Adrenal gland (tissue), 12 donors: ENCODE measurements around the gene NQO2. TPM values are rescaled to one million over a fixed set of nuclear protein-coding genes. Genes with fewer than 3 reads are reported as not detected.

Experiments
- DNase-seq, 7 donors: peaks; one replicate each; pipeline ENCODE4 v3.0.0-alpha.2; 2019 to 2020
- H3K27ac ChIP-seq, 5 donors: fragments of 200-600 bp; sonication (generic) in 4 of 5; 1 replicate in 3 of 5; 2 replicates in 2 of 5; pipeline versions ENCODE4 v1.5.1 to v1.8.0; 2016 to 2020; ENCODE audit warnings: mild to moderate bottlenecking in 1 of 5
- H3K27me3 ChIP-seq: fragments of 200-600 bp; 2 replicates; pipeline ENCODE4 v1.8.0; 2021
- H3K36me3 ChIP-seq, 2 donors: fragments of 200-600 bp; replicated peaks in 1 of 2; 1 replicate in 1 of 2; 2 replicates in 1 of 2; pipeline versions ENCODE4 v1.5.1 to v1.8.0; 2018 to 2022
- H3K4me1 ChIP-seq, 2 donors: fragments of 200-600 bp; replicated peaks in 1 of 2; 1 replicate in 1 of 2; 2 replicates in 1 of 2; pipeline versions ENCODE4 v1.5.1 to v1.8.0; 2018 to 2021
- H3K4me3 ChIP-seq, 4 donors: fragments of 200-600 bp; sonication (generic) in 3 of 4; one replicate each; pipeline ENCODE4 v1.5.1; 2016 to 2018
- H3K9me3 ChIP-seq, 3 donors: fragments of 200-600 bp; sonication (generic) in 1 of 3; replicated peaks in 1 of 3; 1 replicate in 2 of 3; 2 replicates in 1 of 3; pipeline versions ENCODE4 v1.5.1 to v1.8.0; 2016 to 2021
- POLR2A ChIP-seq, 2 donors: fragments of 450-650 bp; IDR thresholded peaks; one replicate each; pipeline ENCODE4 v1.6.1; 2017; ENCODE audit warnings: antibody characterized with exemption in 2 of 2, mild to moderate bottlenecking in 2 of 2, moderate library complexity in 1 of 2
- WGBS, 4 donors: extraction: QIAGEN DNeasy Blood & Tissue Kit in 2 of 4; methylation state at CpG; one replicate each; pipeline versions ENCODE4 v1.1.5 to v1.1.7; 2013 to 2017; 5-methylcytosine and 5-hydroxymethylcytosine counted together
- intact Hi-C, 2 donors: fragments of 100-400 bp; cut with DNase I; formaldehyde crosslinking; loops; one replicate each; pipeline versions ENCODE4 v1.14.1 to v1.15.0; 2022 to 2023
- polyA plus RNA-seq, 3 donors: library from polyadenylated mRNA; stranded (reverse); fragments of 200-250 nt in 2 of 3; fragments of 350-450 nt in 1 of 3; fragmentation: Illumina TruSeq in 1 of 3; extraction: RNeasy Lipid Tissue Mini Kit (QIAGEN cat#74804) in 1 of 3; gene quantifications; one replicate each; pipeline ENCODE4 v1.2.3, GENCODE V29; 2013 to 2014
- total RNA-seq, 9 donors: library from RNA; depleted of rRNA in 4 of 9; stranded (reverse); fragments of >200 nt in 4 of 9; fragments of 120-200 nt in 1 of 9; fragmentation: NEBNext Ultra II Directional in 1 of 9; extraction: Animal tissue kit (Norgen Biotek cat#: 25700) in 1 of 9; gene quantifications; one replicate each; pipeline versions ENCODE4 v1.1.0 to v1.2.4, GENCODE V29; 2013 to 2023
- TF ChIP-seq, protein P1 (sequence below), 6 experiments: fragments of 450-650 bp in 4 of 6; fragments of 200-600 bp in 2 of 6; sonication (generic) in 1 of 6; IDR thresholded peaks; 1 replicate in 5 of 6; 2 replicates in 1 of 6; pipeline versions ENCODE4 v1.5.1 to v1.8.0; 2016 to 2021; ENCODE audit warnings: antibody characterized with exemption in 6 of 6, mild to moderate bottlenecking in 2 of 6, moderate library complexity in 1 of 6
- donor health status: healthy with polysubstance abuse.
- donor health status: Bipolar disorder and iron deficiency.
- donor health status: DM: yes; HTN: yes; CAD: no.
- donor health status: DM: no; HTN: no; CAD: no.
- donor health status: DM: no; HTN: no; CAD: no.
- donor health status: DM: yes; HTN: yes; CAD: no.

NQO2 gene
- total and polyA plus RNA-seq, 12 donors = 100 to 200 (median 157) TPM

DNA sequence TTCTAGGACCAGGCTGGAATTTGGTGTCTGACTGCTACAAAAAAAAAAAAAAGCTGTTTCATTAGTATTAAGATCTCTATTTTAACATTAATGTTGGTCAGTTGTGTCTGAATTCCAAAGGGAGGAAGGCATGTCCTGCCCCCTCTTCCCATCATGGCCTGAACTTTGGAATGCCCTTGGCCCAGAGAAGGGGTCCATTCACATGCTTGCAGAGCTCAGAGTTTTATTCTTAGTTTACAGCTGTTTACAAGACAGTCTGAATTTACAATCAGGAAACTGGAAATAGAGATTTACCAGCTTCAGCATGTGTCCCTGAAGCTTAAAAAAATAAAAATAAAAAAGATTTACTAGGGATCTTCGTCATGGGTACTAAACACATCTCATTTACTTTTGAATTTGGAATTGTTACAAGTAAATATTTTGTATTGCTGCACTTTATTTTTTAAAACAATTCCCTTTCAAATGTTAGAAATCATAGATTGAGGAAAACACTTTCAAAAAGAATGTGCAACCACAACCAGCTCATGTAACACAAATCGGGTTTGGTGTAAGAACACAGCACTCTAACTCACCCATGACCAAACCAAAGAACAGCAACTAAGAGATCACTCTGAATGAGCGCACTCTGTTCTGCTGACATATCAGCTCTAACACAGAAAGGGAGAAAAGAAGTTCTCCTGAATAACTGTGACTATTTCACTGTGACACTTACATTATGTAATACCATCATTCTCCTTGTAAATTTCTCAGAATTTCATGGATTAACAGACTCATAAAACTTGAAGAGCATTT is 21.7 kb upstream of the NQO2 start:
- TF ChIP-seq POLR2A (IDR thresholded peaks at IDR 0.05) = no peak
- TF ChIP-seq, protein P1, sequence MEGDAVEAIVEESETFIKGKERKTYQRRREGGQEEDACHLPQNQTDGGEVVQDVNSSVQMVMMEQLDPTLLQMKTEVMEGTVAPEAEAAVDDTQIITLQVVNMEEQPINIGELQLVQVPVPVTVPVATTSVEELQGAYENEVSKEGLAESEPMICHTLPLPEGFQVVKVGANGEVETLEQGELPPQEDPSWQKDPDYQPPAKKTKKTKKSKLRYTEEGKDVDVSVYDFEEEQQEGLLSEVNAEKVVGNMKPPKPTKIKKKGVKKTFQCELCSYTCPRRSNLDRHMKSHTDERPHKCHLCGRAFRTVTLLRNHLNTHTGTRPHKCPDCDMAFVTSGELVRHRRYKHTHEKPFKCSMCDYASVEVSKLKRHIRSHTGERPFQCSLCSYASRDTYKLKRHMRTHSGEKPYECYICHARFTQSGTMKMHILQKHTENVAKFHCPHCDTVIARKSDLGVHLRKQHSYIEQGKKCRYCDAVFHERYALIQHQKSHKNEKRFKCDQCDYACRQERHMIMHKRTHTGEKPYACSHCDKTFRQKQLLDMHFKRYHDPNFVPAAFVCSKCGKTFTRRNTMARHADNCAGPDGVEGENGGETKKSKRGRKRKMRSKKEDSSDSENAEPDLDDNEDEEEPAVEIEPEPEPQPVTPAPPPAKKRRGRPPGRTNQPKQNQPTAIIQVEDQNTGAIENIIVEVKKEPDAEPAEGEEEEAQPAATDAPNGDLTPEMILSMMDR (IDR thresholded peaks at IDR 0.05) = no peak
- Histone ChIP-seq H3K27ac (peak overlapping the region in 2 of 5 donors; percentile 14 to 74), H3K36me3 (no peaks in the 10 kb centered on the region), H3K4me1 (peaks cover 0 to 44% of the 10 kb centered on the region in 2 donors), H3K9me3 (no peaks in the 10 kb centered on the region), H3K4me3 (no peak overlapping the region), H3K27me3 (no peaks in the 10 kb centered on the region)
- WGBS, 4 donors = 64 to 75% (median 72%) methylated on average over 3 of the region's 3 CpGs
- intact Hi-C loops = no loop called here
- DNase-seq = peak in 4 of 7 donors; percentile 9 to 47 (median 12)

DNA sequence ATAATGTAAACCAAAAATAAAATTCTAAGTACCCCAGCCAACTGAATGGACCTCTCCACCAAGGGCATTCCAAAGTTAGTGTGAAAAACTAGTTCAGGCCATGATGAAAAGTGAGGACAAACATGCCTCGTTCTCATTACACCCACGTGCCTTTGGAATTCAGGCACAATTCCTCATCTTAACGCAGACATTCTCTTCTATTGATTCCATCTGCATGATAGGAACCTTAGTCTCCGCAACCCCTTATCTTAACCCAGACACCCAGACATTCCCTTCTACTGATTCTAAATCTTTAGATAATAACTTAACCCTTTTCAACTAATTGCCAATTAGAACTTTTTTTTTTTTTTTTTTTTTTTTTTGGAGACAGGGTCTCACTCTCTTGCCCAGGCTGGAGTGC is 20.8 kb upstream of the NQO2 start:
- Histone ChIP-seq H3K27ac (no peak overlapping the region), H3K27me3 (no peaks in the 10 kb centered on the region), H3K9me3 (no peaks in the 10 kb centered on the region), H3K36me3 (no peaks in the 10 kb centered on the region), H3K4me1 (peaks cover 0 to 44% of the 10 kb centered on the region in 2 donors), H3K4me3 (no peak overlapping the region)
- intact Hi-C loops = no loop called here
- no peak for DNase-seq
- no peak for TF ChIP-seq POLR2A (IDR thresholded peaks at IDR 0.05)
- TF ChIP-seq, protein P1 (IDR thresholded peaks at IDR 0.05) = no peak
- WGBS, 4 donors = 75 to 87% (median 84%) methylated on average over 4 of the region's 4 CpGs

DNA sequence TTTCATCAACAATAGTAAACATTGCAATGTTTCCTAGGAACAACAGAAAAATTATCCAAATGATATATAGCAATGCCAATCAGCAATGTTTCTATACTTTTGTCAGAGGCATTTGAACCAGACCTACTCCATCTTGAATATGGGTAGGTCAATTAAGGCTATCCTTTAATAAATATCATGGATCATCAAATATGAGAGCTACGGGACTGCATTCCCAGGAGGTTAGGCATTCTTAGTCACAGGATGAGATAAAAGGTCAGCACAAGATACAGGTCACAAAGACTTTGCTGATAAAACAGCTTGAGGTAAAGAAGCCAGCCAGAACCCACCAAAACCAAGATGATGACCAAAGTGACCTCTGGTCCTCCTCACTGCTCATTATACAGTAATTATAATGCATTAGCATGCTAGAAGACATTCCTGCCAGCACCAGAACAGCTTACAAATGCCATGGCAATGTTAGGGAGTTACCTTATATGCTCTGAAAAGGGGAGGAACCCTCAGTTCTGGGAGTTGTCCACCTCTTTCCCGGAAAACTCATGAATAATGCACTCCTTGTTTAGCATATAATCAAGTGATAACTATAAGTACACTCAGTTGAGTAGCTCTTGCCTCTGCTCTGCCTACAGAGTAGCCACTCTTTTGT is 19.8 kb upstream of the NQO2 start:
- intact Hi-C loops = no loop called here
- DNase-seq = peak in 4 of 7 donors; percentile 10 to 41 (median 14)
- TF ChIP-seq, protein P1 (IDR thresholded peaks at IDR 0.05) = no peak
- no peak for TF ChIP-seq POLR2A (IDR thresholded peaks at IDR 0.05)
- Histone ChIP-seq H3K4me1 (peaks cover 0 to 44% of the 10 kb centered on the region in 2 donors), H3K9me3 (no peaks in the 10 kb centered on the region), H3K4me3 (no peak overlapping the region), H3K27ac (peak overlapping the region in 2 of 5 donors; percentile 49 to 57), H3K27me3 (no peaks in the 10 kb centered on the region), H3K36me3 (no peaks in the 10 kb centered on the region)
- WGBS, 4 donors = 45 to 68% (median 61%) methylated on average over 2 of the region's 2 CpGs

DNA sequence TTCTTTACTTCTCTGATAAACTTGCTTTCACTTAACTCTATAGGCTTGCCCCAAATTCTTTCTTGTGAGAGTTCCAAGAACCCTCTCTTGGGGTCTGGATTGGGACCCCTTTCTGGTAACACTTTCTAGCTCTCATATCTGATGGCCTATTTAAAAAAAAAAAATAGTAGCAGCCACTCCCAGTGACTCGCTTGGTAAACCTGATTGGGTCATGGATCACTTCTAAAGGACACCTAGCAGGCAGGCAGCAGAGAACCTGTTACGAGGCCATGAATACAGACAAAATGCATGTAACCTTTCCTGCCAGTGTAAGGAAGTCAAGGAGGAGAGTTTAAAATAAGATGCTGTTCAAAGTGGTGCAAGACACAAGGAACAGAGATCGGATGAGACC is 19.2 kb upstream of the NQO2 start:
- intact Hi-C loops = no loop called here
- no peaks in the 10 kb centered on the region for H3K27me3 ChIP-seq
- DNase-seq = peak in 2 of 7 donors; percentile 6 to 9
- no peak overlapping the region for H3K4me3 ChIP-seq
- peak overlapping the region in 2 of 5 donors; percentile 25 to 57 for H3K27ac ChIP-seq
- TF ChIP-seq, protein P1 (IDR thresholded peaks at IDR 0.05) = no peak
- TF ChIP-seq POLR2A (IDR thresholded peaks at IDR 0.05) = no peak
- no peaks in the 10 kb centered on the region for H3K9me3 ChIP-seq
- peaks cover 0 to 46% of the 10 kb centered on the region in 2 donors for H3K4me1 ChIP-seq
- 77 to 87% (median 81%) methylated on average over 3 of the region's 3 CpGs for WGBS, 4 donors
- H3K36me3 ChIP-seq = no peaks in the 10 kb centered on the region
